ENCODE results near the gene RRAD.

RRAD gene

DNA sequence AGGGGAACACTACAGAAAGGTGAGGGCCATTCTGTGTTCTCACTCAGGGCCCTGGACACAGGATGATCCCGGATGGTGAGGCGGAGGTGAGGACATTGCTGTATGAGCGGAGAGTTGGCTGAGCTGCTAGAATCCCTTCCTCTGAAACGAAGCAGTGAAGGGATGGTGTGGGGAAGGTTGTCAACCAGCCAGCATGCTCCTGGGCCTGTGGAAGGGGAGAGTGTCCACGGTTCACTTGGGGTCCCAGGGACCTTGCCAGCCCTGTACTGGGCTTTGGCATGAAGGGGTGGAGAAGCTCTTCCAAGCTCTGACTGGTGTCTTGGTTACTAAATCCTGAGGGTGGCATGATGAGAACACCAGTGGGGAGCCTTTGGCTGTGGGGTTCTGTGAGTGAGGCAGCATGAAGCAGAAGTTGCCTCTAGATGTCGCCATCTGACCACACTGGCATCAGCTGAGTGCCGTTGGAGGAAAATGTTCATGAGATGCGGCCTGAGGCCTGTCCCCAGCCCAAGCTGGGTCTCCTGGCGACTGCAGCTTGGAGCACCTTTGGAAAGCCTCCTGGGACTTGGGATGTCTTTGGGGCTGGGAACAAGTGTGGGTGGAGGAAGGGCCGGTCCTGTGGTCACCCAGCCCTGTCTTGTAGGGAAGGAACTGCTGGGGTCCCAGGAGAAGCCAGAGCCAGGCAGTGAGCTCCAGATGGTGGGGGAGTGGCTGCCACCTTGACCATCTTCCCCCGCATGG, 30.2 kb downstream of the RRAD start:
- peak; percentile 92 for TF ChIP-seq CTCF (conservative IDR thresholded peaks at IDR 0.05; ENCODE audit: control insufficient read depth, insufficient read depth, low read depth, low read length)
- no peak overlapping the region for H3K4me3 ChIP-seq (ENCODE audit: control insufficient read depth, low read depth, low read length)
- peak; percentile 71 for DNase-seq (ENCODE audit: low read depth)

DNA sequence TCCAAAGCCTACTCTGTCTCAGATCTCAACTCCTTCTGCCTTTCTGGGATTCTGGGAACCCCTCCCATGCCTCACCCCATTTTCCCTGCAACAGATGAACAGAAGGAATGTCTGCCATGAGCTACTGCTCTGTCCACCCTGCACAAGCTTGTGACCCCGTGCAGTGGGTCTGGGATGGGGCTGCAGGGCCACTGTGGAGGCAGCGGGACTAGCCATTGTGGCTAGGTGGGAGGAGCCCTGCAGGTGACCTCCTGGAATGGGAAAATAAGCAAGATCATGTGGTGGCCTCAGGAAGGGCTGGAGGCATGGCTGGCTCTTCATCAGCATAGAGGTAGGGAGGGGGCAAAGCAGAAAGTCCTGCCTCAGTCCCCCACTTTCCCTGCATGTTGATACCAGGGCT, 31.3 kb downstream of the RRAD start:
- DNase-seq (ENCODE audit: low read depth), result no peak
- no peak overlapping the region for H3K4me3 ChIP-seq (ENCODE audit: control insufficient read depth, low read depth, low read length)
- TF ChIP-seq CTCF (conservative IDR thresholded peaks at IDR 0.05; ENCODE audit: control insufficient read depth, insufficient read depth, low read depth, low read length), result no peak

DNA sequence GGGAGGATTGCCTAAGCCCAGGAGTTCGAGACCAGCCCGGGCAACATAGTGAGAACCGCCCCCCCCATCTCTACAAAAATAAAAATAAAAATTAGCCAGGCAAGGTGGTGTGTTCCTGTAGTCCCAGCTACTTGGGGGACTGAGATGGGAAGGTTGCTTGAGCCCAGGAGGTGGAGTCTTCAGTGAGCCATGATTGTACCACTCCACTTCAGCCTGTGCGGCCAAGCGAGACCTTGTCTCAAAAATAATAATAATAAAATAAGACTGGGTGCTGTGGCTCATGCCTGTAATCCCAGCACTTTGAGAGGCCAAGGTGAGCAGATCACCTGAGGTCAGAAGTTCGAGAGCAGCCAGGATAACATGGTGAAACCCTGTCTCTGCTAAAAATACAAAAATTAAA, 33.5 kb downstream of the RRAD start:
- no peak overlapping the region for H3K4me3 ChIP-seq (ENCODE audit: control insufficient read depth, low read depth, low read length)
- DNase-seq (ENCODE audit: low read depth), result no peak
- TF ChIP-seq CTCF (conservative IDR thresholded peaks at IDR 0.05; ENCODE audit: control insufficient read depth, insufficient read depth, low read depth, low read length), result no peak

DNA sequence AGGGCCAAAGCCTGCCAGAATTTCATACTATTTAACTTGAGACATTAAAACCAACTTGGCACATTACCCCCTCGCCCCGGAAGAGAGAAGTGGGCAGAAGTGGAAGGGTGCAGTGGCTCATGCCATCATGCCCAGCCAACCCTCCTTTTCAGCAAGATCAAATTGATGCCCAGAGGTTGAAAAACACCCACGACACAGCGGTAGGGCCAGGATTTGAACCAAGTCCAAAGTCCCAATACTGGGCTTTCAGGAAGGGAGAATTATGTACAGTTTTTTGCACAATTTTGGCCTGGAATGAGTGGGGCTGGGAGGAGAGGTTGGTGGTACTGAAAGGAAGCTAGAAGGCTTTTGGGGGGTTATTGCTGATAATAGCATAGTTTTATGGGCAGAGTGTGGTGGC, 34.0 kb downstream of the RRAD start:
- DNase-seq (ENCODE audit: low read depth), result no peak
- TF ChIP-seq CTCF (conservative IDR thresholded peaks at IDR 0.05; ENCODE audit: control insufficient read depth, insufficient read depth, low read depth, low read length), result no peak
- H3K4me3 ChIP-seq (ENCODE audit: control insufficient read depth, low read depth, low read length), result no peak overlapping the region

DNA sequence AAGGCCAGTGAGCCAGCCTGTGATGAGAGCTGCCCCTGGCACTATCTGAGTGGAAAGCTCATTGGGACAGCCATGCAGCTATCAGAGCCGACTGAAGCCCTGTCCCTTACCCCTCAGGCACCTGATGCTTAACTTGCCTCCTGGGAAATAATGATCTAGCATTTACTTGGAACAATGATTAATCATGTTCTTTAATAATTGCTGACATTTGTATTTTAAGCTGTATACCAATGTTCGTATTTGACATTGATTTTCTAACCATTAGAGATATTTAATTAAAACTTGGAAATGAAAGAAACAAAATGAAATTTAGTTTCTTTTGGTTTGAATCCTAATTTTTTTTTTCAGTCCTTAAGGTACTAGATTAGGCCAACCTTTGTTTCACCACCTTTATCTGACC, 34.5 kb downstream of the RRAD start:
- no peak for DNase-seq (ENCODE audit: low read depth)
- no peak overlapping the region for H3K4me3 ChIP-seq (ENCODE audit: control insufficient read depth, low read depth, low read length)
- no peak for TF ChIP-seq CTCF (conservative IDR thresholded peaks at IDR 0.05; ENCODE audit: control insufficient read depth, insufficient read depth, low read depth, low read length)

DNA sequence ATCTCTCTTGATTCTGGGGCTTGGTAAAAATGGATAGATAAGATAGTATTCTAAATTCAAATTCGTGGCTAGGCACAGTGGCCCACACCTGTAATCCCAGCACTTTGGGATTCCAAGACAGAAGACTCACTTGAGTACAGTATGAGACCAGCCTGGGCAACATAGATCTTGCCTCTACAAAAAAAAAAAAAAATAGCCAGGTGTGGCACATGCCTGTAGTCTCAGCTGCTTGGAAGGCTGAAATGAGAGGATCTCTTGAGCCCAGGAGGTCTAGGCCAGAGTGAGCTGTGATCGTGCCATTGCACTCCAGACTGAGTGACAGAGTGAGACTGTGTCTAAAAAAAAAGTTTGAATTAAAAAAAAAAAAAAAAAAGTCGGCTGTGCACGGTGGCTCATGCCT, 35.7 kb downstream of the RRAD start:
- no peak for TF ChIP-seq CTCF (conservative IDR thresholded peaks at IDR 0.05; ENCODE audit: control insufficient read depth, insufficient read depth, low read depth, low read length)
- no peak for DNase-seq (ENCODE audit: low read depth)
- no peak overlapping the region for H3K4me3 ChIP-seq (ENCODE audit: control insufficient read depth, low read depth, low read length)
